Skin epidermis (tissue), 12 donors: ENCODE measurements around the gene TAS2R16.
"Not testable (repeated sequence)": the region's sequence is repeated elsewhere in the genome, so short reads cannot be mapped to it uniquely, and the experiment has no call there.

ENCODE experiments used
- H3K27ac ChIP-seq, 21 experiments: fragments of 200-600 bp; sonication (generic) in 11 of 21; one replicate each; pipeline ENCODE4 v1.5.0; 2020; ENCODE audit warnings: mild to moderate bottlenecking in 3 of 21, inconsistent platforms in 2 of 21, moderate library complexity in 2 of 21
- H3K4me3 ChIP-seq, 7 experiments: fragments of 200-600 bp; sonication (generic) in 2 of 7; one replicate each; pipeline ENCODE4 v1.5.0; 2020; ENCODE audit warnings: inconsistent platforms in 2 of 7, mild to moderate bottlenecking in 2 of 7, moderate library complexity in 1 of 7

The TAS2R16 gene

GRCh38 chr7:122975341-122975740 is 20.2 kb downstream of the TAS2R16 start:
- H3K4me3 ChIP-seq: no peak overlapping the region
- H3K27ac ChIP-seq: no peak overlapping the region

- no peak overlapping the region for H3K27ac ChIP-seq
- no peak overlapping the region for H3K4me3 ChIP-seq
These were observed 21.3 kb downstream of the TAS2R16 start for GRCh38 chr7:122974229-122974628.

DNA sequence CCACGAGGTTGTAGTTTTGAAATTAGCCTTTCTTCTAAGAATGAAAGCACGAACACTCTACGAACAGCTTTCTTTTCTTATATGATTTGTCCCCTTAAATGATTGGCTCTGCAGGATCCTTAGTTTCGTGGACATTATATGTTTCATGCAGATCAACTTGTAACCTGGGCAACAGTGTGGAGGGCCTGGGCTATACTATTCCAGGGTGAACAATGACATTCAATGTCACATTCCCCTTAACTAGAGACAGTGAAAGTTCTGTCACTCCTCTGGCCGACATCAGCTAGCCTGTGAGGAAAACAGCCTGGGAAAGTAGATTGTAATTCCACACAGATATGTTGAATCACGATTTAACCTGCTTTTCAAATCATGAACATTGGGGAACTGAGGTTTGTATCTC is 23.4 kb downstream of the TAS2R16 start:
- Histone ChIP-seq H3K4me3 (no peak overlapping the region), H3K27ac (no peak overlapping the region)

- H3K27ac ChIP-seq: no peak overlapping the region
These were observed 24.5 kb downstream of the TAS2R16 start for GRCh38 chr7:122970740-122971725.

DNA sequence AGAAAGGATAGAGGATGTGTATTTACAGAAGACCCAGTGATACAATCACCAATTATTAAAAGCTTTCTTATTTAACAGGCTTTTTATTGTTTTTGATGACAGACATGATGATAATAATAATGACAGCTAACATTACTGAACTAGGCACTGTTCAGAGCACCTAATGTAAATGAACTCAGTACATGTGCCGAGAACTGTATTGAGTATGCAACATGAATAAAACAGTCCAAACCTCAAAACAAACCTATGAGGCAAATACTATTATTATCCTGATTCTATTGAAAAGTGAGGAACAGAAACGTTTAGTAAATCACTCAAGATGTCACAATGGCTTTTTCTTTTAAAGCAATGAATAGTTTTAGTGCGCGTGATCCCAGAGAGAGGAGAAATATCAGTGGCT is 27.1 kb downstream of the TAS2R16 start:
- no peak overlapping the region for H3K4me3 ChIP-seq
- H3K27ac ChIP-seq: no peak overlapping the region

More at GRCh38 chr7:122970740-122971725, 24.5 kb downstream of the TAS2R16 start:
- no peak overlapping the region for H3K4me3 ChIP-seq

DNA sequence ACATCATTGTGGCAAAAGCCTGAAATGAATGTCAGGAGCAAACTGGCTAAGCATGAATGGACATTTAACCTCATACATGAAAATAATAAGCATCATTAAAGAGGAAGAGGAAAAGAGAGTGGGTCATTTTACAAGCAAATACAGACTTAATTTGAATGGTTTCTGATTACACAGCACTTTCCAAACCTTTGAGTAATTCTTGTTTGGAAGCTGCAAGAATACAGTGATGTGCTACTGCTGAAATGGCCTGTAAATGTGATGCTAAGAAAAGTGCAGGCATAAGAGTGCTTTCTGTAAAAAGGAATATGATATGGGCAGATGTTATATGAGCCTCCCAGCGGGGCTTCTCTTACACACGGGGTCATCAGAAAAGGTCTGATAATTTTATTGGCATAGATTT is 30.2 kb downstream of the TAS2R16 start:
- no peak overlapping the region for H3K4me3 ChIP-seq

GRCh38 chr7:122953678-122954077 is 41.8 kb downstream of the TAS2R16 start:
- H3K4me3 ChIP-seq, H3K27ac ChIP-seq: not testable (repeated sequence)

More for the DNA sequence above, 30.2 kb downstream of the TAS2R16 start:
- no peak overlapping the region for H3K27ac ChIP-seq

- H3K4me3 ChIP-seq: no peak overlapping the region
- H3K27ac ChIP-seq: no peak overlapping the region
These were observed 44.5 kb downstream of the TAS2R16 start for GRCh38 chr7:122951006-122951405.

- no peak overlapping the region for H3K4me3 ChIP-seq
- no peak overlapping the region for H3K27ac ChIP-seq
These were observed 46.3 kb downstream of the TAS2R16 start for GRCh38 chr7:122949186-122949585.
